Measurements from ENCODE around the gene ROR2.
"Not testable (repeated sequence)": the region's sequence is repeated elsewhere in the genome, so short reads cannot be mapped to it uniquely, and the experiment has no call there.

ROR2 gene

DNA sequence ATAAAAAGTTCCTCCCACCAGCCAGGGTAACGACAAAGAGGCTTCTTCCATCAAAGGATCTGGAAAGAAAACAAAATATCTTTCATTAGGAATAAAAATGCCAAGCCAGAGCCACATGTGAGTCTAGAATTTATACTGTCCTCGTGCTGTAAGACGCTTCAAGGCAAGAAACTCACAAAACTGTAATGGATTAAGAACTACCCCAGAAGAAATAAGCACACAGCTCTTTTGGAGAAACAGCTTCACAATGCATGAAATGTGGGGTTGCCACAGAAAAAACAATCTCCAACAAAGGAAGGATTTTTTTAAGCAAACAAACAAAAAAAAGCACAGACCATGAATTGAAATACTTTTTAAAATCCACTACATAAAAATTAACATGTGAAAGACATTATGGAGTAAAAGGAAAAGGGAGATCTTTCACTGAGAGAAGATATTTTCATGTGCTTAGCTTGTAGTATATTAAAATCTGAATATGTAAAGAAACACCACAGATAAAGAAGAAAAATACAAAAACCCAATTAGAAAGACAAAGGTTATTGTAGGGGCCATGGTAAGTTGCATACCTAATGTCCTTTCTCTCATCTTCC is 385.9 kb downstream of the ROR2 start:
- no peak for DNase-seq (ENCODE audit: low spot score)

DNA sequence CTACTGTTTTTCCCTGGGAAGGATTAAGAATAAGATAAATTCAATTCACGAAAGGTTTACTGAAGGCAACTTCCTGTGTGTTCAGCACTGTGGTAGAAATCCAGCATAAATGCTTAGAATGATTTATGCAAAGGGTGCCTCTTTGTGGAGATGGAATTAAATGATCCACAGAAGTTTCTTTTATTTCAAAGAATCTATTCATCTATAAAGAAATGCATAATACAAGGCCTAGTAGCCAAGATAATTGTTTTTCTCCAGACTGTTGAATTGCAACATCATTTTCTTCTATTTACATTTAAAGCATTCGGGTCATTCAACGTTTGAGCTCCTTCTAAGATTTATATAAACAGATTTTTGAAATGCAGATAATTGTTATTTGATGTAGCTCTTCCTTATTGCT is 387.6 kb downstream of the ROR2 start:
- no peak for DNase-seq (ENCODE audit: low spot score)

DNA sequence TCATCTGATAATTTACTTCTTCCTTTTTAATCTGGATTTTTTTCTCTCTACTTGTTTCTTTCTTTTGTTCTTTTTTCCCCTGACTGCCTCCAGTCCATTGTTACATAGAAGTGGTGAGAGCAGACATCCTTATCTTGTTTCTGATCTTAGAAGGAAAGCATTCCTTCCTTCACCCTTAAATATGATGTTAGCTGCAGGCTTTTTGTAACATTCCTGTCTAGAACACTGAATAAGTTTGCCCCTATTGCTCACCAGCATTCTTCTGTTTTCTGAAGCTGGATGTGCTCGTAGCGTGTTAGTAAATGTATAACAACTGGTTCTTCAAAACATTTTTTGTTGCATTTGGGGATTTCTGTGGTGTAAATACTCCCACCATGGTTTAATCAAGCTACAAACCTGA is 389.7 kb downstream of the ROR2 start:
- no peak for DNase-seq (ENCODE audit: low spot score)

DNA sequence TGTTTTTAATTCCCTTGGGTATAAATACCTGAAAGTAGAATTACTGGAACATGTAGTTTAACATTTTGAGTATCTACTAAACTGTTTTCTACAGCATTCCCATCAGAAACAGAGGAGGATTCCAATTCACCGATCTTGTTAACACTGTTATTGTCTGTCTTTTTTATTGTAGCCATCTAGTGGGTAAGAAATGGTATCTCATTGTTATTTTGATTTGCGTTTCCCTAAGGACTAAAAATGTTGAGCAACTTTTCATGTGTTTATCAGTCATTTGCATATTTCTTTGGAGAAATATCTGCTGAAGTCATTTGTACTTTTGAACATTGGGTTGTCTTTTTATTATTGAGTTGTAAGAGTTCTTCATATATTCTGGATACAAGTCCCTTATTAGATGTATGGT is 391.1 kb downstream of the ROR2 start:
- no peak for DNase-seq (ENCODE audit: low spot score)

DNA sequence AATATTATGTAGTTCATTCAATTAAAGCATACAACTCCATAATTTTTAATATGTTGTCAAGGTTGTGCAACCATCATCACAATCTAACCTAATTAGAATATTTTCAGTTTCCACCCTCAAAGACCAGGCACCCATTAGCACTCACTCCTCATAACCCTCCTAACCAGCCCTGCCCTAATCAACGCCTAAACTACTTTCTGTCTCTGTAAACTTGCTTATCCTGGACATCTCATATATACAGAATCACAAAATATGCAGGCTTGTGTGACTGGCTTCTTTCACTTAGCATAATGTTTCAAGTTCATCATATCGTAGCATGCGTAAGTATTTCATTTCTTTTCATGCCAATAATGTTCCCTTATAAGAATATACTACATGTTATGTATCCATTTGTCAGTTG is 391.6 kb downstream of the ROR2 start:
- no peak for DNase-seq (ENCODE audit: low spot score)

DNA sequence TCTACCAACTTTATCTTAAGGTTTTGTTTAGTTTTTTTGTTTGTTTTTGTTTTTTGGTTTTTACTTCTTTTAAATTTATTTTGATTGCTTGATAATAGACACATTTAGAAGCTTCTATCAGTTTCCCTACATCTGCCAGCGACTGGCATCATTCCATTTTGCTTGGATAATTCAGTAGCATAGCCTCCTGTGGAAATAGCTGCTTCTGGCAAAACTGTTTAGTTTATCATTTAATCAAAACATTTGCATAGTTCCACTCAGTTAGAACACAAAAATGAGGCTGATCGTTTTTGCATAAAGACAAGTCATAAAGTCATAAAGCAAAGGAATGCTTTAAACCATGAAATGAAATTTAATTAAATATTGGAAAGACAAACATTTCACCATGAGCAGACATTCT is 392.7 kb downstream of the ROR2 start:
- DNase-seq (ENCODE audit: low spot score): no peak

DNA sequence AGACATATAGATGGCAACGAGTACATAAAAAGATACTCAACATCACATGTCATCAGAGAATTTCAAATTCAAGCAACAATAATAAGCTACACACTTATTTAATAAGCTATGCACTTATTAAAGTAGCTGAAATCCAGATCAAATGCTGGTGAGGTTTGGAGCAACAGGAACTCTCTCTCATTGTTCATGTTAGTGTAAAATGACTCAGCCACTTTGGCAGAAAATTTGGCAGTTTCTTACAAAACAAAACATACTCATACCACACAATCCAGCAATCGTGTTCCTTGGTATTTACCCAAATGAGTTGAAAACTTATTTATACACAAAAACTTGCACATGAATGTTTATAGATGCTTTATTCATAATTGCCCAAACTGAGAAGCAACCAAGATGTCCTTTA is 394.9 kb downstream of the ROR2 start:
- peak; percentile 12 for DNase-seq (ENCODE audit: low spot score)

DNA sequence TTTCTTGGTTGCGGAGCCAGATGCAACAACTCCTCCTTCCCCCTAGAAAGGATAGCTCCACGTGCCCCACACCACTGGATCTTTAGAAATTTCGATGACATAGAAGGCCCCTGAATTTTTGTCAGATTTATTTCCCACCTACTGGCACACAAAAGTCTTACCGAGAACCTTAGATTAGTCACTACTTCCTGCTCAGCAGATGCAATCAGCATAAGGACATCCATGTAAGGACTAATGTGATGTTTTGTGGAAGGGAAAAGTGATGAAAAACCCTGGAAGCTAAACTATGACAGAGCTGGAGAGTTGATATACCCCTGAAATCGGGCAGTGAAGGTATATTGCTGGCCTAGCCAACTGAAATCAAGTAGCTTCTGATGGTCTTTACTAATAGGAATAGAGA is 400.9 kb downstream of the ROR2 start:
- no peak for DNase-seq (ENCODE audit: low spot score)

DNA sequence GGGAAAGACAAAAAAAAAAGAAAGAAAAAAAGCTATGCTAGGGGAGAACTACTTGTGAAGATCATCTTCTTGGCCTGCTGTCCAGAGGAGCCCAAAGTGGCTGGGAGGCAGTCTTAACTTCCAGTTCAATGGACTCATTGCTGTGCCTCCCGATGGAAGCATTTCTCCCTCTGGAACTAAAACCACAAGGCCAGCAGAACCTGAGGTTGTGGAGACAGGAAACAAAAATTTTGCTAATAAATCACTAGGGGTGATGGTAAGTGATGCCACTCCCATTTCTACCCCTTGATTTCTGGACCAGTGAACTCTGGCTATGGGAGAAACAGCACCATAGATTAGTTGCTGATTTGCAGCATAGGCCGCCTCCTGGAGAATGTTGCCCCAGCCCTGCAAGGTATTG is 402.9 kb downstream of the ROR2 start:
- no peak for DNase-seq (ENCODE audit: low spot score)

DNA sequence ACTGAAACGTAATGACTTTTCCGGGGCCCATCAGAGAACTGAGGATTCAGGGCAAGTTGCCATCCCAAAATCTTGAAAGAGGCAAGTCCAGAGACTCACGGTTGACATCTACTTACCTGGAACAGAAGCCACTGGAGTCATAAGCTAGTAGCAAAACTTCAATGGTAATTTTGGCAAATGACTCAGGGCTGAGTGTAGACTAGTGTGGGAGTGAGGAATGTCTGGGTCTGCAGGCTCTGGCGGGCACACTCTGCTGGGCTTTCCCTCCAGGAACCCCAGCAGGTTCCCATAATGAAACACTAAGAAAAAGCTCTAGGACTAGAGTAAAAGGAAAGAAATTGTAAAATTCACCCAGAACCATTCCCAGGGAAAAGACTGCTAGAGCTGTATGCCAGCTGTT is 403.5 kb downstream of the ROR2 start:
- no peak for DNase-seq (ENCODE audit: low spot score)

DNA sequence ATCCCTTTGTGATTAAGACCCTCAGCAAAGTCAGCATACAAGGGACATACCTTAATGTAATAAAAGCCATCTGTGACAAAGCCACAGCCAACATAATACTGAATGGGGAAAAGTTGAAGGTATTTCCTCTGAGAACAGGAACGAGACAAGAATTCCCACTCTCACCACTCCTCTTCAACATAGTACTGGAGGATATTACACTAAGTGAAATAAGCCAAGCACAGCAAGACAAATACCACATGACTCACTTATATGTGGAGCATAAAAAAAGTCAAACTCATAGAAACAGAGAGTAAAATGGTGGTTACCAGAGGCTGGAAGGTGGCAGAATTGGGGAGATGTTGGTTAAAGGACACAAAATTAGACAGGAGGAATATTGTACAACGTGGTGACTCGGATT is 408.3 kb downstream of the ROR2 start:
- no peak for DNase-seq (ENCODE audit: low spot score)

DNA sequence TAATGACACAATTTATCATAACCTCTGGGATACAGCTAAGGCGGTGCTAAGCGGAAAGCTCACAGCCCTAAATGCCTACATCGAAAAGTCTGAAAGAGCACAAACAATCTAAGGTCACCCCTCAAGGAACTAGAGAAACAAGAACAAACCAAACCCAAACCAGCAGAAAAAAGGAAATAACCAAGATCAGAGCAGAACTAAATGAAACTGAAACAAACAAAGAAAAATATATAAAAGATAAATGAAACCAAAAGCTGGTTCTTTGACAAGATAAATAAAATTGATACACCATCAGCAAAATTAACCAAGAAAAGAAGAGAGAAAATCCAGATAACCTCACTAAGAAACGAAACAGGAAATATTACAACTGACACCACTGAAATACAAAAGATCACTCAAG is 409.5 kb downstream of the ROR2 start:
- not testable (repeated sequence) for DNase-seq (ENCODE audit: low spot score)

DNA sequence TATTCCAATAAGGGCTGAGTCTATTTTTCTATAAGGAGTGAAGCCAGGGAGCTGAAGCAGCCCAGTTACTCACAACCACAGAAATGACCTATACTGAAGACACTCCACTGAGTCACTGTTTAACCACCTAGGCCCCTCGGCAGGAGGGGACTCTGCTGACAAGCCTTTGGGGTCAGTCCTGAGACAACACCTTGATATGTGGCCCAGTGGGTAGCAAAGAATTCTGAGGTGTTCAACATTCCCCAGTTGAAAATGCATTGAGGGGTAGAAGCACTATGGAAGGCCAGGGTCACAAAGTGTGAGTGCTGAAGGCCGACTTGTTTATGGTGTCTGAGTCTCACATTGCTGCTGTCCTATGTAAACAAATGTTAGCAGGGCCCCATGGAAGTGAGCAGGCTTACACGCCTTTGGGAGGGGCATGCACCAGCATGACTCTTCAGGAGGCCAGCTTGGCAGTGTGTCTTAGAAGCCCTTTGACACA is 413.8 kb downstream of the ROR2 start:
- DNase-seq (ENCODE audit: low spot score): no peak

DNA sequence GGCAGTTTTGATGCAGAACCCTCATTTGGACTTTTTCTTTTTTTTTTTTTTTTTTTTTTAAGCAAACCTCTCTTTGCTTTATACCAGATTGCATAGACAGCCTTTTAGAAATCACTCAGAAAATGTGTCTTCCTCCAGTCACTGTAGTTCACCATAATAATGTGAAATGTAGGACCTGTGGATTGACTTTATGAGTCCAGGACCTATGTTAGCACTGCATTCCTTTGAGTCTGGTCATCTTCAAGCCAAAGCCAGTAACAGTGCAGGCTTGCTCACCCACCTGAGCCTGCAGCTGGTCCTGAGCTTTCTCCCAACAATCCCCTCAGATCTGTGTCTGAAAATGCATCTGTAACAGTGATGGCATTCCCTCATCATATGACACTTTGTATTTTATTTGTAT is 415.7 kb downstream of the ROR2 start:
- DNase-seq (ENCODE audit: low spot score): no peak

DNA sequence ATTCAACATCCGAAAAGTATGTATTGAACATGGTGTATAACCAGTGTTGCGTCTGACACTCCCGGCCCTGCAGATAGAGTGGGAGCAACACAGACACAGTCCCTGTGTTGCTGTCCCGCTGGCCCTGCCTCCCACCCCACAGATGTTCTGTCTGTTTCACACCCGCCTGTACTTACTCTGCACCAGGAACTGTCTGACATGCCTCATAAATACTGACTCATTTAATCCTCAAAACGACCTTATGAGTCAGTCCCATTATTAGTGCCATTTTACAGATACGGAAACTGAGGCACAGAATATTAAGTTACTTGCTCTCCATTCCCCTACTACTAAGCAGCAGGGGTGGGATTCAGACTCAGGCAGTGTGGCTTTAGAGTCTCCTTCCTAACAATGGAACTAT is 416.6 kb downstream of the ROR2 start:
- DNase-seq (ENCODE audit: low spot score): no peak

DNA sequence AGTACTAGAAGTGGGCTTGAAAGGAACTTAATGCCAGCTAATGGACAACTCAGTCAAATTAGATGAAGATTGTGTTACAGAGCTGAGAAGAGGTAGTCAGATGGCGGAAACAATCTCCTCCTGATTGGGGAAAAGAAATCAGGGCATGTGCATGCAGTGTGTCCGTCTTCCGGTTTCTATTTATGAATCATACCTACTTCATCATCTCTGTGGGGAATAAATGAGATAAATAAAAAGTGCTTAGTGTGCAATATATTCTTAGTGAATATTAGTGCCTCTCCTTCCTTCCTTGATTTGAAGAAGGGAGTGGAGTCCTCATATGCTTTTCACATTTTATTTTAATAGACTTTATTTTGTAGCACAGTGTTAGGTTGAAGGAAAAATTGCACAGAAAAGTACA is 417.7 kb downstream of the ROR2 start:
- DNase-seq (ENCODE audit: low spot score): no peak

DNA sequence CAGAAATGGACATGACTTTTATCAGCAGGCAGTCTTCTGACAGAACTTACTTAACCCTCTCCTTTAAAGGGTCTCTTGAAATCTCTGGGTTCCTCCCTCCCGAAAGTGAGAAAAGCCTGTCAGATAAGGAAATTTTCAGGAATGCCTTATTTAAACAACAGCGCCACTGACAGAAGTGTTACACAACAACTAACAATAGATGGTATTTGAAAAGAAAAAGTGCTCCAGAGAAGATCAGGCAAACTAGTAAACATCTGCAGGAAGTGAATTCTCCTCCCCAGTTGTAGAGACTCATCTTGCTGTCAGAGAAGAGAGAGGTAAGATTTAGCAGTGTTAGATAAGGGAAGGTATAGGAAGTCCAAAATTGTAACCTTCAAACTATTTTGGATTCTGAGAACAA is 419.2 kb downstream of the ROR2 start:
- DNase-seq (ENCODE audit: low spot score): no peak

DNA sequence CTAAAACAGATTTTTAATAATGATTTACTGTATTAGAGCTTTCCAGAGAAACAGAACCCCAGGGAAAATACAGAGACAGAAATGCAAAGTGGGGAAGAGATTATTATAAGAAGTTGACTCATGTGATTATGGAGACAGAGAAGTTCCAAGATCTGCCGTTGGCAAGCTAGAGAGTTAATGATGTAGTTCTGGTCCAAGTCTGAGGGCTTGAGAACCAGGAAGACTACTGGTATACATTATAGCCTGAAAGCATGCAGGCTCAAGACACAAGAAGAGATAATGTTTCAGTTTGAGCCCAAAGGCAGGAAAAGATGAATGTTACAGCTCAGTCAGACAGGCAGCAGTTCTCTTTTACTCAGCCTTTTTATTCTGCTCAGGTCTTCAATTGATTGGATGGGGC is 427.5 kb downstream of the ROR2 start:
- DNase-seq (ENCODE audit: low spot score): no peak

DNA sequence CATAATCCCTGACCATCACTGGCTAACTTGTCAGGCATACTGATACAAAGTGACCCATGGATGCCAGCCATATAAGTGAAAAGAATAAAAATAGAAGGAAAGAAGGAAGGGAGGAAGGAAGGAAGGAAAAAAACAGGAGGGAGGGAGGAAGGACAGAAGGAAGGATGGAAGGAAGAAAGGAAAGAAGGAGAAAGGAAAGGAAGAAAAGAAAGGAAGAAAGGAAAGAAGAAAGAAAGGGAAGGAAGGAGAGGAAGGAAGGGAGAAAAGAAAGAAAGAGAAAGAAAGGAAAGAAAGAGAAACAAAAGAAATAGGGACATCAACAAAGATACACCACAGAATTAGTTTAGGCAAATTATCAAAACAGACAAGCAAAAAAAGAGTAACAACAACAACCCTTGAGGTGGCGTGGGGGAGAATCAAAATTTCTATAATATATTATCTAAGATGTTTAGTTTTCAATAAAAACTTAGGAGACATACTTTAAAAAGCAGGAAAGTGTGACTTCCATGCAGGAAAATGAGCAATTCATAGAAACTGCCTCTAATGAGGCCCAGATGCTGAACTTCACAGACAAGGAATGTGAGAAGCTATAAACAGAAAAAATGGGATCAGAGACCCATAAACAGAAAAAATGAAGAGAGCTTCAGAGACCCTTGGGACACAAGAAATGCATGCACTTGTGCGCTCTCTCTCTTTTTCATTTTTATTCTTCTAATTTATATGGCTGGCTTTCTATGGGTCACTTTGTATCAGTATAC is 430.3 kb downstream of the ROR2 start:
- DNase-seq (ENCODE audit: low spot score): no peak

DNA sequence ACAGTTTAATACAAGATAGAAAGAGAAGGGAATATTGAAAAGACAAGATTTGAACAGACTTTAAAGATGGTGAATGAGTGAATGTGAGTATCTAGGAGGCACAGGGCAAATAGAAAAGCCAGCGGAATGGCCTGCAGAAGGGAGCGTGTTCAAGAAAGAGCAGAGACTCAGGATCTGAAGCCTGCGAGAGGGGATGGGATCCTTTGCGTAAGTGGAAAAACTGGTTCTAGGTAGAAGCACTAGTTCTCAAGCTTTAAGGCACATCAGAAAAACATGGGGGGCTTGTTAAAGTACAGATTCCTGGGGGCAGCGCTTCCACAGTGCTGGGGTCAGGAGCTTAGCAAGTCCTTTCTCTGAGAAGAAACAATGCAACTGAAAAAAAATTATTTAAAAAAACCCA is 431.6 kb downstream of the ROR2 start:
- no peak for DNase-seq (ENCODE audit: low spot score)

DNA sequence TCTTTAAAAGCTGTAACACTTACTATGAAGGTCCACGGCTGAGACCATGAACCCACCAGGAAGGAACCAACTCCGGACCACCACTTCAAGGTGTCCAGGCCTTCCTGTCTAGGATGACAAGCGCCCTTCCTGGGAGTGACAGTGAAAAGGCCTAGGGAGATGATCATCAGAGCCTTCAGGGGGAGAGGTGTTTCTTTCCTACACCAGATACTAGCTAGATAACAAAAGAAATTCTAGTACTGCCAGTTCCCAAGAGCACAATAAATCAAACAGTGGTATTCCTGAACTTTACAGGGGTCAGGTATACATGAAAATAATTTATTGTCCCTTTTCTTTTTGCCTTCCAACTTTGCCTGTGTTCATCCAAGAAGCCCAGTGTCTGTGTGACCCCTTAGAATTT is 432.2 kb downstream of the ROR2 start:
- DNase-seq (ENCODE audit: low spot score): no peak

DNA sequence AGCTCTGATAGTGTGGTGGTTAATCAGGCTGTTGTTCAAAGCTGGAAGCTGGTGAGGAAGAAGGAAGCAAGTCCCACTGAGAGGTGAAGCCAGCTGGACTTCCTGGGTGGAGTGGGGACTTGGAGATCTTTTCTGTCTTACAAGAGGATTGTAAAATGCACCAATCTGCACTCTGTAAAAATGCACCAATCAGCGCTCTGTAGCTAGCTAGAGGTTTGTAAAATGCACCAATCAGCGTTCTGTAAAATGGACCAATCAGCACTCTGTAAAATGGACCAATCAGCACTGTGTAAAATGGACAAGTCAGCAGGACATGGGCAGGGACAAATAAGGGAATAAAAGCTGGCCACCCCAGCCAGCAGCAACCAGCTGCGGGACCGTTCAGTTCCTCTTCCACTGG is 432.7 kb downstream of the ROR2 start:
- not testable (repeated sequence) for DNase-seq (ENCODE audit: low spot score)

DNA sequence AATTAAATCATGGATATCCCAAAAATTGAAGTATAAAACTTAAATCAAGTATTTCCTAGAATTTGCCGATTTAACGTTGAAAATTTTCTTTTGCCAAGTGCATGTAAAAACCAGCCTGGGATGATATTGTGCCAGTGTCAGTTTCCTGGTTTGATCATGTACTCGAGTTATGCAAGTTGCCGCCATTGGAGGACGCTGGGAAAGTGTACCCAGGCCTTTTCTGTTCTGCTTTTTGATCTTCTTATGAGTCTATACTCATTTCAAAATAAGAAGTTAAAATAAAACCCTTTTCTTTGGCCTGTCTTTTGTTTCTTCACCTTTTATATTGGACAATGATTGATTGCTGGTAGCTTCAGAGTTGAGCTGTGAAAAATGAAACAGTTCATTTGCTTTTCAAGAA is 433.3 kb downstream of the ROR2 start:
- no peak for DNase-seq (ENCODE audit: low spot score)

DNA sequence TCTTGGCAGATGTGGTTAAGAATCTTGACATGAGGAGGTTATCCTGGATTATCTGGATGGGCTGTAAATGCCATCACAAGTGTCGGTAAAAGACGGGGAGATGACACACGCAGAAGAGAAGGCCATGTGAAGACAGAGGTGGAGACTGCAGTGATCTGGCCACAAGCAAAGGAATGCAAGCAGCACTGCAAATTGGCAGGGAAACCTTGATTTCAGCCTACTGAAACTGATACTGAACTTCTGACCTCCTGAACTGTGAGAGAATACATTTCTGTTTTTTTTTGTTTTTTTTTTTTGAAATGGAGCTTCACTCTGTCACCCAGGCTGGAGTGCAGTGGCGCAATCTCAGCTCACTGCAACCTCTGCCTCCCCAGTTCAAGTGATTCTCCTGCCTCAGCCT is 433.9 kb downstream of the ROR2 start:
- DNase-seq (ENCODE audit: low spot score): no peak

Measured in activated CD4-positive, alpha-beta T cell treated with anti-CD3 and anti-CD28 coated beads, Interleukin-2, Interleukin-4, amounts not matched to agents 100 ng/mL and 50 ng/mL, durations not matched to agents 16 hours and 8 hours (primary cell).